ENCODE measurements around the gene MGLL.

Gene MGLL

DNA sequence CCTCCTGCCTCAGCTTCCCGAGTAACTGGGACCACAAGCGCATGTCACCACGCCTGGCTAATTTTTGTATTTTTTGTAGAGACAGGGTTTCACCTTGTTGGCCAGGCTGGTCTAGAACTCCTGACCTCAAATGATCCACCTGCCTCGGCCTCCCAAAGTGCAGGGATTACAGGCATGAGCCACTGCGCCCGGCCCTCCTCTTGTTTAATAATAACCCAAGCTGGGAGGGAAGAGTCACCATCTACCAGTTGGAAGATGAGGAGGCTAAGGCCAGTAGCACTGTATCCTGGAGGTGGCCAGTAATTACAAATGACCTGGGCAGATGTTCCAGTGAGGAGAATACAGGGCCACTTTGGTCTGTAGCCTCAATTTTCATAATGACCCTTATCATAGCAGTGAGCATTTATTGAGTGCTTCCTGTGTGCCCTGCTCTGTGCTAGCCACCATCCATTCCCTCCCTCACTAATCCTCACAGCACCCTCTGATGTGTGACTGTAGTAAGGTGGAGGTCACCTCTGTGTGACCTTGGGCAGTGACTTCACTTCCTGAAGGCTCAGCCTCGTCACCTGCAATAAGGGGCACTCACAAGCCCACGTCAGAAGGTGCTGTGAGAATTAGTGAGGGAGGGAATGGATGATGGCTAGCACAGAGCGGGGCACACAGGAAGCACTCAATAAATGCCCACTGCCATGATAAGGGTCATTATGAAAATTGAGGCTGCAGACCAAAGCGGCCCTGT lies 85.3 kb downstream of the MGLL start:
- DNase-seq, result no peak

DNA sequence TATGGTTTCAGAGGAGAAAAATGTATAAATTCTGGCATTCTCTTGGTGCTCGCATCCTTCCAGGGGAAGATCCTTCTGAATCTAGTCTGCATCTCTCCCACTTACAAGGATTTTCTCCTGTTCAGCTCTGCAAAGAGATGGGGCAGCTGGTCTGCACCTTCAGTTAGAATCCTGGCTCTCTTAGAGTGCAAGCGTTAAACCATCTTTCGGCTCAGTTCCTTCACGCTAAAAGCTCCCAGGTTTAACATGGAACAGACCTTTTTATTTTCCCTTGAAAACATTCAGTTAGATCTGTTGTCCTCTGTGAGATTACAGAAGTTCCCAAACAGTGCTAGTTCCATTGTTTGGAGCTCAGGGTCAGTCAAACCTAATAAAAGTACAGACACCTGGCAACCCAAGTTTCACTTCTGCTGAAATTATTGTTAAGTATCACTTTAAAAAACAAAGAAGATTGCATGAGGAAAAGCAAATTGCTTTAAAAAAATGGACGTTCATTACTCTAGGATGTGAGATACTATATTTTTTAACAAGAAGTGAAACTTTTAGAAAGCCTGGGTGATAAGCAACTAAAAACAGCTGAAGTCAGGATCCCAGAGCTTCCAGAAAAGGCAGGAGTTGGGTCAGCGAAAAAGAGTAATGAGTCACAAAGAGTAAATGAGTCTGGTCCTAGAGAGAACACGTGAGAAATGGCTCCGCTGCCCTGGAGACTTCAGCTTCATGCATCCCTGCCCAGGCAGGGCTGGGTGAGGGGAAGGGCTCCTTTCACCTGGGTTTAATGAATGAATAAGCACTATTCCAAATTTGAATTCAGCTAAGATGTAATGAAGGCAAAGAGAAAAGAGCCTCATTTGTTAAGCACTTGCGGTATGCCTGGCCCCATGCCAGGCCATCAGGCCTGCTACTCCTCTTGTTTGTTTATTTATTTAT lies 86.3 kb downstream of the MGLL start:
- peak; percentile 93 for DNase-seq

- DNase-seq, result peak; percentile 95
Observed at GRCh38 chr3:127734754-127735473, 87.4 kb downstream of the MGLL start.

DNA sequence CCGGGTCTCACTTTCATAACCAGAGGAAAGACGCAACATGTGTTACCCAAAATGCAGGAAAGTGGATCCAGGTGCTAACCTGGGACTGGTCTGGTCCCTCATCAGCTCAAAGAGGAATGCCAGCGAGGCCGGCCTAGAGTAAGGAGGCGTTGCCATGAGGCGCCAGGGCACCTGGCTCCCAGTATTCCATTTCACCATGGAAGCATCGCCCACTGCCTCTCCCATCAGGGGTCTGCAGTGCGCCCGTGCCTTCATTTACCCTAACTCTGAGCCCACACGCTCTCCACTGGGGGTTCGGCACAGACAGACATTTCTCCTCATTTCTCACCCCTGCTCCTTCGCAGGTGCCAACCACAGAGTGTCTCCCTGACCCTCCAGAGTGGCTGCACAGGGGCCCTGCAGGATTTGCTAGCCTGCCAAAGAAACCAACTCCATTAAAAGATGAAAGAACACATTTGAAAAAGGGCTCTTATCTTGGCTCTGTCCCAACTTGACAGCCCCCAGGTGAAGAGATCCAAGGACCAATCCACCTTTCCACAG lies 88.1 kb downstream of the MGLL start:
- DNase-seq, result no peak

DNA sequence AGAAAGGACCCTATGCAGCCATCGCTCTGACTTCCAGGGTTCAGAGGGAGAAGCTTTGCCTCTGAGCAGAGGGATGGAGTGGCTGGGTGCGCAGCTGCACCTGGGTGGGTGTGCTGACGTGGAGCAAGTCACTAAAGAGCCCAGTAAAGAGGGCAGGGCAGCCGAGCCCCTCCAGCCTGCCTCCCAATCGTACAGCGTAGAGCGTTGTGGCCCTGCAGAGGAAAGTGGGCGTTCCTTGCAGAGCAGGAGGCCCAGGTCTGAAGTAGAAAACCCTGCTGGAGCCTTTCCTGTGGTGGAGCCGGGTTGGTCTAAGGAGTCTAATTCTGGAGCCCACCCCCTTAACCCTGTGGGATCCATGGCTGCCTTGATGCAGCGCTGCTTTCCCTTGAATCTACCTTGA lies 88.5 kb downstream of the MGLL start:
- no peak for DNase-seq

GRCh38 chr3:127732879-127733350 lies 89.4 kb downstream of the MGLL start:
- DNase-seq, result peak; percentile 90

- DNase-seq, result no peak
Observed at GRCh38 chr3:127732303-127732702, 90.0 kb downstream of the MGLL start.

- DNase-seq, result no peak
Observed at GRCh38 chr3:127731546-127732289, 90.6 kb downstream of the MGLL start.

DNA sequence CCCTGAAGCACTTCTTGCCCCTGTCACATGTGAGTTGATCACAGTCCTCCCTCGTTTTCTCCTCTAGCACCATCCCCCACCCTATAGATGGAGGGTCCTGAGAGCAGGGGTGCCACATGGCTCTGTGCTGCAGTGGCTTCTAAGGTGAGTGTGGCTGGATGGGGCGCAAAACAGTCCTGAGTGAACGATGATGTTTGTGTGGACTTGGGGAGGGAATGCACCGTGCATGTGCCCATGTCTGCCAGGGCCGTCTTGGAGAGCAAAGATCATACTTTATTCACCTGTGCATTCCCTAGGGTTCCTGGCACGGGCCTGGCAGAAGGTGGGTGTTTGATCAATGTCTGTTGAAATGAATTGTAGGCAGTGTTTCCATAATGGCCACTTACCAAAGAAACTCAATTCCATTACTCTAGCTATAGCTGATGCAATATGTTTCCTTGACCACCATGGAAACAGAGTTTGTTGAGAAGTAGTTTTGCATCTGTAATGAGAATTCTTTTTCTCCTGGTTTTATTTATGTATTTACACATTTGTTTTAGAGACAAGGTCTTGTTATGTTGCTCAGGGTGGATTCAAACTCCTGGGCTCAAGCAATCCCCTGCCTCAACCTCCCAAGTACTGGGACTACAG lies 91.5 kb downstream of the MGLL start:
- no peak for DNase-seq

GRCh38 chr3:127730171-127730570 lies 92.1 kb downstream of the MGLL start:
- DNase-seq, result no peak

DNA sequence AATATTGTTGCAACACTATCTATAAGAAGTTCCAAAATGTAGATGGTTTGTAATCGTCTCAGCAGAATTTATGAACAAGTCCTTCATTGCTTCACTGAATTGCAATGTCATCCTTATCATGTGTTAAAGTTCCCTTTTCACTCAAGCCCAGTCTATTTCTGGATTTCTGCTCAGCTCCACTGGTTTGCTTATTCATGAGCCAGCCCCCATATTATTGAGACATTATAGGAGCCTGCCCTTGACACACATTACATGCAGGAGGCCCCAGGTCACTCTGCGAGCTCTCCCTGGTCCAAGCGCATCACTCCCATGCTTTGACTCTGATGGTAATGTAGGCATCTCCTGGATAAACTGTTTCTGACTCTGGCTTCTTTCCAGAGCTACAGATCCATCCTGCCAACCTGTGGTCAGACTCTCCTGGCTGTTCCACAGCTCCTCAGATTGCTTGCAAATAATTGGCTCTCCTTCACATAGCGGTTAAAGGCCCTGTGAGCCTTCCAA lies 92.7 kb downstream of the MGLL start:
- peak; percentile 95 for DNase-seq

DNA sequence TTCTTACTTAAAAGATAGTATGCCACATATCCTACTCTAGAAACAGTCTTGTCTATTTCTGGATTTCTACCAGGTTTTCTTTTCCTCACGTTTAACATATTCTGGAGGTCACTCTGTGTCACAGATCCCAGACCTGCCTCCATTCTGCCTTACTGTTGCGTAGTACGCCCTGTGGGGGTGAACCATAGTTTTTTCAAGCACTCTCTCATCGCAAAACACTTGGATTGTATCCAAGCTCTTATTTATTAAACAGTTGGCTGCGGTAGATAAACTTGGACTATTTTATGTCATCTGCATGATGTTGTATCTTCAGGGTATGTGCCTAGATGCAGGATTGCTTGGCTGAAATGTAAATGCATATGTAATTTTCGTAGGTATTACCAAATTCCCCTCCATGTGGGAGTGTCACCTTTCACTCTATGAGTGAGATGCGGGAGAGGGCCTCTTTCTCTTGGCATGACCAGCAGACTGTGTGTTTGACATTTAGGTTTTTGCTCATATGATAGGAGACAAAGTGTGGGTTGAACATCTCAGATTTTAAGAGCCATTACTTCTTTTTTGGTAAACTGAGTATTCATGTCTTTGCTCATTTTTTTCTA lies 93.8 kb downstream of the MGLL start:
- peak; percentile 33 for DNase-seq

DNA sequence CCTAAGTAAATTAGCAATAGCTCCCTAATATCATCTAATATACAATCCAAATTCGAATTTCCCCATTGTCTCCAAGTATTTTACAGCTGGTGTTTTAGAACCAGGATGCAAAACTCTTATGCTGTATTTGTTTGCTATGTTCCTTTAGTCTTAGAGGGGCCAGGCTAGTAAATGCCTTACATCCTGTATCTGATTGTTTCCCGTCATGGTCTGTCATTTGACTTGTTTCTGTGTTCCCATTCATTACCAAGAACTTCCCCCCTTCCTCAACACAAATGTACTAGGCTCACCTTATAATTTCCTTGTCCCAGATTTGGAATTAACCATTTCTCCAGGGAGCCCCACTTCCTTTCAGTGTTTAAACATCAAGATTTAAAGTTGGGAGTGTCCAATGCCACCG lies 95.4 kb downstream of the MGLL start:
- DNase-seq, result no peak

- no peak for DNase-seq
Observed at GRCh38 chr3:127723011-127723567, 99.2 kb downstream of the MGLL start.

GRCh38 chr3:127722091-127722784 lies 100.1 kb downstream of the MGLL start:
- no peak for DNase-seq

DNA sequence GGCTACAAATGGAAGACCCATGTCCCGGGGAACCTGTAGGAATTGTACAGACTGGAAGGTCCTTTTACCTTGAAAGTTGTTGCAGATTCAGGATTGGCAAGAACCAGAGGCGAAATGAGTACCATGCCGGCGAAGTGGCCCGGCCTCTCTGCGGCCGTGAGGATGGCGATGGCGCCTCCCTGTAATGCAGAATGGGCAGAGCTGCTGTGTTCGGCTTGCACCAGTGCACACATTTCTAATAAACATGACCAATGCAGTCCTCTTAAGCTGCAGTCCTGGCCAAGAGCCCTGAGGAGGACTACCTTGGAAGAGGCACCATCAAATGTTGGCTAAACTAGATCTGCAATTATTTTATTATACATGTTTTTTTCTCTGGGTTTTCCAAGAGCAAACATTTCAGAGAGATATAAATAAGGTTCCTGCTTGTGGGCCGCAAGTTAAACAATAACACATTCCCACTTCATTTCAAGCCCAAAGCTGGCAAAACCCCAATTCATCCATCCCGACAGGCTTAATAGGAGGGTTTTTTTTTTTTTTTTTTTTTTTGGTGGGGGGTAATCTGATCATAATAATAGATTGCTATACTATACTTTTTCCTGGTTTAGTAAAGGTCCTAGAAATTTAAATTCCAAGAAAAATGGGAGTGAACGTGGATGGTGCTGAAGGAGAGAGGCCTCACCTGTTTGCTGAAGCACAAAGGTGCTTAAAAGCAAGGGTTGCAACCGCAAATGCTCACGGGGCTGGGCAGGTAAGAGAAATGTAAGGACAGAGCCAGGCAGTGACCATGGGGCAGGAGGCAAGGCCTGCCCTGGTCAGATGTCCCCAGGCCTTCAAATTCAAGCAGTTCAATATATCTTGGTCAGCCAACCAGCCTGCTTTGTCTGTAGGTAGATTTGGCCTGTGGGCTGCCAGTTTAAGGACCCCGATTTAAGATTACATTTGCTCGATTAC lies 101.1 kb downstream of the MGLL start:
- no peak for DNase-seq

- no peak for DNase-seq
Observed at GRCh38 chr3:127720161-127720823, 102.0 kb downstream of the MGLL start.

DNA sequence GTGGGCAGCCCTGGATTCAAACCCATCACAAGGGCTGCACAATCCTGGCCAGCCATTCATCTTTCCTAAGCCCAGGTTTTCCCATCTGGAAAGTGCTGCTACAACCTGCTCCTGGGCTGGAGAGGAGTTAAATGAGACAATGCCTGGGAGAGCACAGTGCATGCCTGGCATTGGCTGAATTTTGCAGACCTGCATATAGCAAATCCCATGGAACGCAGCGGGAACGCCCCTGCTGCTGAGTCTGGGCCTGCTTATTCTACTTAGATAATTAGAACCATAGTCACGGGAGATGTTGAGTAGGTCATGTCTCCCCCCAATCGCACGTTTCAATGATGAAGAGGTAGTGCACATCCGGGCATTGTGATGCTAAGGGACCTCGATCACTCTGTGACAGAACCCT lies 102.9 kb downstream of the MGLL start:
- no peak for DNase-seq
